GM21529 (cell line): ENCODE measurements around the gene PPM1F.

ENCODE experiments used
- ATAC-seq: cut with Tn5 transposase; IDR thresholded peaks from one replicate; pipeline ENCODE4 v1.9.1; 2021; ENCODE audit not compliant: unreplicated experiment

PPM1F gene, protein sequence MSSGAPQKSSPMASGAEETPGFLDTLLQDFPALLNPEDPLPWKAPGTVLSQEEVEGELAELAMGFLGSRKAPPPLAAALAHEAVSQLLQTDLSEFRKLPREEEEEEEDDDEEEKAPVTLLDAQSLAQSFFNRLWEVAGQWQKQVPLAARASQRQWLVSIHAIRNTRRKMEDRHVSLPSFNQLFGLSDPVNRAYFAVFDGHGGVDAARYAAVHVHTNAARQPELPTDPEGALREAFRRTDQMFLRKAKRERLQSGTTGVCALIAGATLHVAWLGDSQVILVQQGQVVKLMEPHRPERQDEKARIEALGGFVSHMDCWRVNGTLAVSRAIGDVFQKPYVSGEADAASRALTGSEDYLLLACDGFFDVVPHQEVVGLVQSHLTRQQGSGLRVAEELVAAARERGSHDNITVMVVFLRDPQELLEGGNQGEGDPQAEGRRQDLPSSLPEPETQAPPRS

DNA sequence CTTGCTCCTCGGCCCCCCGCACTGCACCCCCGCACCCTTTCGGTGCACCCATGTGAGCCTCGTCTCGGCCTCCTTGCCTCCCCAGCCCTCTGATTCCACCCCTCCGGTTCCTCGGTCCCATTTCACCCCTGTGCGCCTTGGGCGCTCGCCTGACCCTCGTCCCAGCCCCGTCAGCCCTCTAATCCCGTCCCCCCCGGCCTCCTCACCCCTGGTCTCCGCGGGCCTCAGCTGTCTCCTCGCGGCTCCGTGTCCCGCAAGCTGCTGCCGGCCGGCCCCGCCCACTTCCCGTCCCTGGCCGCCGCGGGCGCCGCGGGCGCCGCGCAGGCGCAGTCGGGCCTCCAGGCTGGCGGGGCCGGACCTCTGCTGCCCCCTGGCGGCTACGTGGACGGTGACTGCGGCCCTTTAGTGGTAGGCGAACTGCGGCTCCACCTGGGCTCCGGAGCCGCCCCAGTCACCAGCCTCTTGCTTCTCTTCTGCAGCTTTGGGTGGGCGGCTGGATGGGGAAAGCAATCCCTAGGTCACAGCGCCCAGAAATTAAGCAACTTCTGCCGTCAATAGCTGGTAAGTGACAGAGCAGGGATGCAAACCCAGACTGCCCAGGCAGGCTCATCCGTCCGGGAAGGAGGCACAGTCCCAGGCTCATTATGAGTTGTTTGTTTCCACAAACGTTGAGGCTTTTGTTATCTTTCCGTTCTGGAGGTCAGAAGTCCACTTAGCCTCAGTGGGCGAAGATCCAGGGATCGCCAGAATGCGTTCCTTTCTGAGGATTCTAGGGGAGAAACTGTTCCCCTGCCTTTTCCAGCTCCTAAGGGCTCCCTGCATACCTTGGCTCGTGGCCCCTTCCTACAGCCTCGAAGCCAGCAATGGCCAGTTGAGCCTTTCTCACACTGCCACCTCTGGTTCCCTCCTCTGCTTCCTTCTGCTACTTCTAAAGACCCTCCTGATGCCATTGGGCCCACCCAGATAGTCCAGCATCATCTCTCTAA, at the start of gene PPM1F:
TSS of gene PPM1F (minus strand) at position 263 of the 986 bp plus-strand sequence. CDS start 6,800 bp downstream, outside the sequence.
- peak; percentile 53 for ATAC-seq

DNA sequence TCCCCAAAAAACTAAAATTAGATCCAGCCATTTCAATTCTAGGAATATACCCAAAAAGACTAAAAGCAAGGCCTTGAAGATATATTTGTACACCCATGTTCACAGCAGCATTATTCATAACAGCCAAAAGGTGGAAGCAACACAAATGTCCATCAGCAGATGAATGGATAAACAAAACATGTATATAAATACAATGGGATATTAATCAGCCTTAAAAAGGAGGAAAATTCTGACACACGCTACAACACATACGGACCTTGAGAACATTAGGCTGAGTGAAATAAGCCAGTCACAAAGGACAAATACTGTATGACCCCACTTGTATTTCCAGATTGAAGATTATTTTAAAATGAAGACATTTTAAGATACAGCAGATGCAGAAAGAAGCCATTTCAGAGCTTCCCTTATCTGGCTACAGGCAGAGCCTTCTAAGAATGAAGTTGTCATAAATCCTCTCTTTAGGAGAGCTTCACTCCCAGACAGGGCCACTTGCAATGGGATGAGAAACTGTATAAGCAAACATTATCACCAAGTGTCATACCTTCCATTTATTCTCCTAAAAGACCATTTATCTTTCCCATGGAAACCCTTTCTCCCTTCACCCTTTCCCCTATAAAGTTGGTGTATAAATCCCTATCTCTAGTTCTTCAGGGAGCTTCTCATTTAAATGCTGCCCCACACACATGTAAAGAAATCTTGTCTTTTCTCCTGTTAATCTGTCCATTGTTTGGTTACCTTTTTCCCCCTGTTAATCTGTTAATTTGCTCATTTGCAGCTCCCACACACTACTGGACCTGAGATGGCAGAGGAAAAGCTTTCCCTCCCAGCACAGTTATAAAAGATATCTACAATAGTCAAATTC, 49.2 kb upstream of the PPM1F start:
- ATAC-seq: no peak

DNA sequence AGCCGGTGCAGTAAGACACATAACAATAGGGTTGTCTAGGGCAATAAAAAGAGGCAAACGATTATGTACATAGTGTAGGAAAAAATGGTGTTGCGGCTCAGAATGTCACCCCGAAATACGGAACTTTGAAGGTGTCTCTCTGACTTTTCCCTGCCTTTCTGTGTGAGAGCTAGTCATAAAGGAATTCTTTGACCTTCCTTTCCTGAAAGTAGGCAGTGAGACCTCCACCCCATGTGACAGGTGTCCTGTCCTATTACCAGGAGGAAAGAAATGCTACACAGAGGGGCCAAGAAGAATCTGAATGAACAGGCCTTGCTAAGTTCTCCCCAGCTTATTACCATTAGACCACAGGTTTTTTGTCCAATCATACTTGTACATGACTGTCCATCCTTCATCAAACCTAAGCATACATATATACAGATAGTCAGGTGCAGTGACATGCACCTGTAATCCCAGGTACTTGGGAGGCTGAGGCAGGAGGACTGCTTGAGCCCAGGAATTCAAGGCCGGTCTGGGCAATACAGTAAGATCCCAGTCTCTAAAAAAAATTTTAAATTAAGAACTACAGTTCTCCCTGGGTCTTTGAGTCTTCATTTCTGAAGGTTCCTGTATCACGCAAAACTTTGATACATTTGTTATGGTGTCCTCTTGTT, 46.1 kb upstream of the PPM1F start:
- ATAC-seq: no peak

DNA sequence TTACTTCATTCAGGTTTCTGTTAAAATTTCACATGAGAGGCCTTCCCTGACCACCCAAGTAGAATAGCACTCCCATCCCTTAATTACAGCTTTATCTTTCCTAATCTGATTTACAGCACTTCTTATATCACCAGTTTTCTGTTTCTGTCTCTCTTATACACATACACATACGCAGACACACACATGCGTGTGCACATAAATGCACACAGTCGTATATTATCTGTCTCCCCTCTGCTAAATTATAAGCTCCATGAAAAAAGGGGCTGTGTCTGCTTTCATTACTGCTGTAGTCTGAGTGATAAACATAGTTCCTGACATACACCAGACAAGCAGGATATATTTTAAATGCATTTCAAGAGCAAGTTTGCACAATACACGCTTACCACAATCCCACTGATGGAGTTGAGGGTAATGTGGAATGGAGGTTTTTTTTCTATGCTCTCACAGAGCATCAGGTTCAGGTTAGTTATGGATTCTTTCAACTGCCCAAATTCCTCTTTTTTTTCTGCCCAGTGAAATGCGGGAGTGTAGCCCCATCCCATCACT, 43.6 kb upstream of the PPM1F start:
- ATAC-seq: no peak

DNA sequence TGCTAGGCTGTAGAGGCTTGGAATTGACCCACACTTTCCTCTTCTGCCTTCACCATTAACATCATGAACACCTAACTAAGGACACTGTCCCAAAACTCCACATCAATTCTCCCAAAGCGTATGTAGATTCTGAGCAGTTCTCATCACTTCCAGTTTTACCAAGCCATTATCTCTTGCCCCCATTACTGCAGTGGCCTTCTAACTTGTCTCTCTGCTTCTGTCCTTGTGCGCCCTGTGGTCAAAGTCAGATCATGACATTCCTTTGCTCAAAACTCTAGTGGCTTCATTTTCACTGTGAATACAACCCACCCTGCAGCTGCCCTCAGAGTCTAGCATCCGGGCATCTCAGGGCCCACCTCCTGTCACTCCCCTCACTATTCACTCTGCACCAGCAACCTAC, 43.0 kb upstream of the PPM1F start:
- no peak for ATAC-seq

DNA sequence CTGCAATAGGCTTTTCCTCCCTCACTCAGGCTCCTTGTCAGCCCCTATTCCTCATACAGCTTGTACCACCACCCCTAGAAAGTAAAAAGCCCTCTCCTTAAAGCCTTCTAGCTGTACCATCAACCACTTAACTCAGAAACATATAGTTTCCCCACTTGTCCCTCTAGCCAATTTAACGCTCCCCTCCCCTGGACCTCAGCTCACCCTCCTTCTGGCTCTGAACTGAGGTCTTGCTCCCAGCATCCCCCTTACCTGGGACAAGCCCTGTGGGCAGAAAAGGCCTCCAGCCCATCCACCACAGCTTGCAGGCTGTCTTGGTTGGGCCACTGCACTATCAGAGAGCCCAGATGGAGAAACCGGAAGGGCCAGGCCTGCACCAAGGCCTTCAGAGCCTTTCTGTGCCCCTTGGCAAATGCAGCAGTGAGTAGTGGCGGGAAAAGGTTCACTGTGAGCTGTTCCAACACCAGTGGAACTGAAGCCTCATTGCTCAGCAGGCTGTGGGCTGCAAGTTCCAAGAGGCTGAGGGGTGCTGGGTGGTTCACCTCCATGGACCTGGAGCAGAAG, 42.3 kb upstream of the PPM1F start:
- ATAC-seq: no peak

DNA sequence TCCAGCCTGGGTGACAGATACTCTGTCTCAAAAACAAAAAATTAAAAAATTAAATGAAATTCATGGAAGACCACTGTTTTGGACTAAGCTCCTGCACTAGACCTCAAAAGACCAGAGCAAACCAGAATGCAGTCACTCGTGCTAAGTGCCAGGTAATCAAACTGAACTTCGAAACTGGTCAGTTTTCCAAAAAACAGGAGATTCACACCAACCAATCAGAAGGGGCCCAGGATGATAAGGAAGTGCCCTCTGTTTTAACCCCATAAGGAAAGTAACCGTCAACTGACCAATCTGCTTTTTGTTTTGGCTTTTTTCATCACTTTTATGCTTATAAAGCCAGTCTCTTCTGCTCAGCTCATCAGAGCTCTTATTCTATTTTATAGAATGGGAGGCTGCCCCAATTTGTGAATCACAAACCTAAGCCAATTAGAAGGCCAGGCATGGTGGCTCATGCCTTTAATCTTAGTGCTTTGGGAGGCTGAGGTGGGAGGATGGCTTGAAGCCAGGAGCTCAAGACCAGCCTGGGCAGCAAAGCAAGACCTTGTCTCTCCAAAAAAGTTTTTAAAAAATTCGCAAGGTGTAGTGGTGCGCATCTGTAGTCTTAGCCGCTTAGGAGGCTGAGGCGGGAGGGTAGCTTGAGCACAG, 40.1 kb upstream of the PPM1F start:
- no peak for ATAC-seq

DNA sequence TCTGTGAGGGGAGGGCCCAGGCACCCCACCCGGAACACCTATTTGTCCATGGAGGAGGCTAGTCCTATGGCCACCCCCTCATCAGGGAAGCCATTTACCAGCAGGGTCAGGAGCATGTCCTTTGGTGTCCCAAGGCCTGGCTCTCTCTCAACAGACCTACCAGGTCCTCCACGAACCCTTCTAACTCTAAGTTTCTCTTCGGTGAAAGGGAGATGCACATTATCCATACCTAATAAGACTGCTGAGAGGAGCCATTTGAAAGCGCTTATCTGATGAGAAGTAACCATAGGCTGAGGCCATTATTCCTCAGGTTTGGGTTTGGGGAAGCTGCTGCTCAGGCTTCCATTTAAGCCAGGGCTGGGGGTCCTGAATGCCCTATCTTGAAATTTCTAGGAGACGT, 39.1 kb upstream of the PPM1F start:
- no peak for ATAC-seq

DNA sequence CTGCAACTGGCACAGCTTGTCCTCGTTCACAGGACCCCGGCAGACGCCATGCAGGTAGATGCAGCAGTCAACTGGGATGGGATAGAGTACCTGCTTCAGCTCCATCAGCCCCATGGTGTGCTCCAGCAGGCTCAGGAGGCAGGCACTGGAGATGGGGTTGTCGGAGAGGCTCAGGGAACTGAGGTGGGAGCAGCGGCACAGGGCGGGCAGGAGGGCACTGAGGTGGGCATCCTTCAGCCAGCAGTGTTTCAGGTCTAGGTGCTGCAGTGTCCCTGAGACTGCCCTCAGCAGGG, 38.6 kb upstream of the PPM1F start:
- ATAC-seq: no peak

DNA sequence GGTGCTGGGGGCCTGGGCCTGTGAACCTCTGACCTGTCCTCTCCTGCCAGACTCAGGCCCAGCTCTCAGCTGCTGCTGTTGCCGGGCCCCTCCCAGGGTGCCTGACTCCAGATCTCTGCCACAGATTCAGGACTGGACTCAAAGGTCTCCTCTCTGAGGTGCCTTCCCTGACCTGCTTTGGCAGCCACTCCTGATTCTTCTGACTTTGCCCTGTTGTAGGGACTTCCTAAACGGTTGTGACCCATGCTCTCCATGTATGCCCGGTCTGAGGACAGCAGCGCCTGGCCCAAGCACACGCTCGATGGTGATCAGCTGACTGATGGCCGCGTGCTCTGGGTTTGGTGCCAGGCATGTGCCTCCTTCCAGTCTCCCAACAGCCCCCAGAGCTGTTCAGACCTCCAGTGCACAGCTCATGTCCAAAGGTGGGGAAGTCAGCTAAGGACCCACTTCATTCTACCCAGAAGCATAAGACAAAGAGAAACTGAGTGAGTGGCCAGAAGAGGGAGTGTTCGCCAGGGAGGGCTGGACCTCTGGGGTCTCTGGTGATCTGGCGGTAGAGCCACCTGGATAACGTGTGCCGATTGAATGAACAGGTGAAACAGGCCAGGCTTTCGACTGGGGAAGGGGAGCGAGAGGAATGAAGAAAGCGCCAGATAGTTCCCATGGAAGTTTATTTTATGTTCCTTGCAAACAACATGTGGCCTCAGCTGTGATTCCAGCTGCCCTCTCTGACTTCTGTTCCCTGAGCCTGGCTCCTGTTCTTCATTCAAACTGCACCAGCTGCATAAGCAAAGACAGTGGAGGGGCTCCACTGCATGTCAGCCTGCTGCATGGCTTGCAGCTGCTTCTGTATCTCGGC, 38.0 kb upstream of the PPM1F start:
- ATAC-seq: no peak

DNA sequence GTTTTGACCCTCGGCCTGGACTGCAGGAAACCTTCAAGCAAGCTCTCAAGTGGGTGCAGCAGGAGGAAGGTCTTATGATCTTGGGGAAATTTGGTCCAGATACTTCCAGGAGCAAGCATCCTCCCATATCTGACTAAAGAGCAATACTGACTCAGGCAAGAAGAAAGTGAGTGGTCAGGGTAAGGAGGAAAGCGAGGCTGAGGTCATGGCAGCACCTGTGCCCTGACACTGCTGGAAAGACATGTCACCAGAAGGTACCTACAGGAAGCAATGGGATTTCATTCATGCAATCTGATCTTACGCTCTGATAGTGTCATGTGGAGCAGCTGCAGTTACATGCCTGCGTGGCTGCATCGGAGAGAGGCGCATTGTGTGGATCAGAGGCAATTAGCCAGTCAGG, 36.4 kb upstream of the PPM1F start:
- ATAC-seq: no peak

DNA sequence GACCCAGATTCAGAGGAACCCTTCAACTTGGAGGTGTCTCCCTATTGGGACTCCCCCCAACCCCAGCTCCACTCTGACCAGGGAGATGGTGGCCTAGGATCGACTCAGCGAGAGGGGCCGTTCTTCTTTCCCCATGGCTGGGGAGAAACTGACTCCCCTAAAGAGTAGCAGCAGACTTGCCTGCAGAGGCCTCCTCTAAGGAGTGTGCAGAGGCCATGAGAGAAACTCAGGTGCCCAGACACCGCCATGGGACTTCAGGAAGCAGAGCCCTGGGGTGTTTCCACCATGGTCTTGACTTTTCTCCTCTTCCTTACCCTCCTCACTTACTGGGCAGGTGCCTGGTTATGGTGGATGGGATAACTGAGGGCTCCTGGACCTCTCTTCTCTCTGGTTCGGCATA, 32.6 kb upstream of the PPM1F start:
- no peak for ATAC-seq

DNA sequence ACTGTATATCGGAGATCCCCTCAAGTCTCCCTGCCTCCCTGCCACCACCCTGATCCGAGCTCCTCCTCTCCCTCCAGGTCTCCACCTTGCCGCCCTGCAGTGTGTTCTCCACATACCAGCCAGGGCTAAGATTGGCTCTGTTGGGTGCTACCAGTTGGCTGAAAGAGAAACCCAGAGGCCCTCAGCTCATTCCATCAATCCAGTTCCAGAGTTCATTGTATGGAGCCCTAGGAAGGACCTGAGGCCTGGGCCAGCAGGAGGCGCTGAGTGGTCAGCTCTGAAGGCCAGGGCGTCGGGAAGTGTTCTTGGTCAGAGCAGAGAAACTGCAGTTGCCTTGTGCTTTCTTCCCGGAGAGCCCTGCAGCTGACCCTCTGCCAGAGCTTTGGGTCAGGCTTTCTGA, 32.1 kb upstream of the PPM1F start:
- no peak for ATAC-seq

DNA sequence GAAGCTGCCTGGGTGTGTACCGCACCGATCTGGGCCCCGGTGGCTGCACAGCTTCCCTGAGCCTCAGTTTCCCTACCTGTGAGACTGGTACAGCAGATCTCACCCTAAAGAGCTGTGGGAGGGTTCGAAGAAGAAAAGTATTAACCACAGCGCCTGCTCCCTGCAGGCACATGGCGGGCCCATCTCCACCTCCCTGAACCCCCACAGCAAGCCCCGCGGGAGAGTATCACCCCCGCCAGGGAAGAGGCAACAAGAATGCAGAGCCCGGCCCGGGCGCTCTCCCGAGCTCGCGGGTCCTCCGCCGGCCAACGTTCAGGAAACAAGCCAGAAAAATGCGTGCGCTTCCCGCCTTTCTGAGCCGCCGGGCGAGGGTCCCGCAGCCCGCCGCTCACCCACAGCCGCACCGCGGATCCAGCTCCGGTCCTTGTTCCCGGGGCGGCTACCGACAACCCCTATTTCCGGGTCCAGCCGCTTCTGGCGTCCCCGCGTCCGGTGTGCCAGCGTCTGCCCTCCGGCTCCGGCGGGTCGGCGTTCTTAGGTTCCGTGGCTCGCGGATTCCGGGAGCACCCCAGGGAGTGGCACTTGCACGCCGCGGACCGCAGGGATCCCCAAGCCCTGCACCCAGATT, 29.8 kb upstream of the PPM1F start, which contains the start of gene TOP3B:
TSS of gene TOP3B (minus strand) at position 450 of the 628 bp plus-strand sequence. CDS start 7,078 bp downstream, outside the sequence.
- ATAC-seq: peak; percentile 71

DNA sequence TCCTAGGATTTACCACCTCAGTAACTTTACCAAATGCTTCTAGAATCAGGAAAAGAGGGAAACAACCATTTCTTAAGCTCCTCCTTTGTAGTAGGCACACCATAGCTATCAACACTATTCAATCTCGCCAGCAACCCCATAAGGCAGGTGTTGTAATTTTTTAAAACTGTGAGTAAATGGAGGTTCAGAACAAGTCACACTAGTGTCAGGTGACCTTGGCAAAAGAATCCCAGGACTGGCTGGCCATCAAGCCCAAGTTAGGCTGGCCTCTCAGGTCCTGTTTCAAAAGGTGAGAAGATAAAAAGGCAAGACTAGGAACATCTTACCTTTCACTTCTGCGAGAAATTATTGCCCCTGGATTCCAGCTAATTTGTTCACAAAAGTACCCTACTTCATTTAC, 29.2 kb upstream of the PPM1F start:
- no peak for ATAC-seq

DNA sequence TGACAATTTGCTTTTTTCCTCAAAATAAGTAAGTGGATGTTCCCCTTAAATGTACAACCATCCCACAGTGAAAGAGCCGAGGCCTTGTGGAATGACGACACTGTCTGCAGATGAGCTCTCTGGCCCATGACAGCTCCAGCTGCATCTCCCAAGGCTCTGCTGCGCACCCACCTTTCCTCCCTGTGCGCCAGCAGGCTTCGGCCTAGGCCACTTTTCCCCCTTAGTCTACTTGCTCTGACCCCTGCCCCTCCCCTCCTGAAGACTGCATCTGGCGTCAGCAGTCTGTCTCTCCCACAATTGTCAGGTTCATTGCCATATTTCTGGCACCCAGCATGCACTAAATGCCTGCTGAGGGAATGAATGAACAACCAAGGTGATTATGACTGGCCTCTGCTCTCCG, 27.9 kb upstream of the PPM1F start:
- no peak for ATAC-seq

DNA sequence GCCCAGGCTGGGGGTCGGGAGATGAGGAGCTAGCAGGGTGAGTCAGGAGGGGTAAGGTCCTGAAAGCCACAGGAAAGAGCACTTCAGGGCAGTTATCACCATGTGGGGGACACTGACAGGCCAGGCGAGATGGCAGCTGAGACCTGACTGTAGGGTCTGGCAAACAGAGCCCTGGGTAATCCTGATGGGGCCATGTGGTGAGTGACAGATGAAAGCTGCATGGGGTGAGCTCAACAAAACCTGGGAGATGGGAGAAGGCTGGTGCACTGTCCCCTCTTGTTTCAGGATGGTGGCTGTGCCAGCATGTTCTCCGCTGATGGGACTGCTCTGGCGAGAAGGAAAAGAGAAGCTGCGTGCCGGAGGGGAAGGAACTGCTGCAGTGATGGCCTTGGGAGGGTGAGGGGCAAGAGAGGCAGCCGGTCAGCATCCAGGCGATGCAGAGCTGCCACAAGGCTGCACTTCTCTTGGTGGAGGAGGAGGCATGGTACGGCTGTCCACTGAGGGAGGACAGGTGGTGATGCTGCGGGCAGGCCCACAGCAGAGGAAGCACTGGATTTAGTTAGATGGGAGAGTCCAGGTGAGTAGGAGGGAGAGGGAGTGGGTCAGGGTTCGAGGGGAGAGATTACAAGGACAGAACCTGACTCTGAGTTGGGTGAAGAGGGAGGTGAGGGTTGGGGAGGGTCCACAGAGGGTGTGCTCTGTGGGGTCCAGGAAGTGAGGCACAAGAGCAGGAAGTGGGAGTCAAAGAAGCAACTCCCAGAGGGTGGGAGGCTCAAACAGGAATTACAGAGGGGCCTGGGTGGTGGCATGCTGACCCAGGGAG, 26.1 kb upstream of the PPM1F start:
- ATAC-seq: no peak
